H1 (cell line): ENCODE results near the gene SRPX2. TPM values are rescaled to one million over a fixed set of nuclear protein-coding genes. Genes with fewer than 3 reads are reported as not detected.

ENCODE experiments used
- CTCF ChIA-PET: fragments of 300-600 bp; sonication (Branson Sonifier 250); formaldehyde crosslinking; loops from one replicate; lab custom pipeline; 2021; ENCODE audit not compliant: partially characterized antibody; lab: Charles Lee
- POLR2A ChIA-PET: fragments of 300-600 bp; sonication (Branson Sonifier 250); formaldehyde crosslinking; loops from one replicate; lab custom pipeline; 2021; ENCODE audit warnings: inconsistent platforms; ENCODE audit not compliant: partially characterized antibody; lab: Charles Lee
- DNase-seq, 2 experiments: peaks; one replicate each; pipeline versions ENCODE4 v3.0.0 to v3.0.0-alpha.2; 2010 to 2022; ENCODE audit warnings: low spot score in 2 of 2, low read depth in 1 of 2, mixed read lengths in 1 of 2
- FAIRE-seq: peaks from 2 replicates; lab custom pipeline; 2011; peaks lifted over from hg19 to GRCh38; lab: Jason Lieb, UNC
- H2AFZ ChIP-seq: 2 replicates; pipeline ENCODE4 v1.8.1; 2012; ENCODE audit warnings: low read length, inconsistent platforms
- H2AK5ac ChIP-seq: 2 replicates; pipeline ENCODE4 v1.6.1; 2013; ENCODE audit warnings: low read depth, low read length
- H2BK120ac ChIP-seq: replicated peaks from 2 replicates; pipeline ENCODE3; 2013; ENCODE audit warnings: low read depth, low read length, inconsistent platforms
- H2BK12ac ChIP-seq: 2 replicates; pipeline ENCODE4 v1.6.1; 2013; ENCODE audit warnings: low read depth, low read length
- H2BK15ac ChIP-seq: 2 replicates; pipeline ENCODE4 v1.6.1; 2013; ENCODE audit warnings: low read length
- H2BK20ac ChIP-seq: 2 replicates; pipeline ENCODE4 v1.6.1; 2013; ENCODE audit warnings: low read length
- H2BK5ac ChIP-seq: 2 replicates; pipeline ENCODE4 v1.6.1; 2013; ENCODE audit warnings: low read depth, low read length
- H3K14ac ChIP-seq: 2 replicates; pipeline ENCODE4 v1.6.1; 2013; ENCODE audit warnings: inconsistent platforms; ENCODE audit not compliant: insufficient read length
- H3K18ac ChIP-seq: 2 replicates; pipeline ENCODE4 v1.6.1; 2013; ENCODE audit warnings: low read length; ENCODE audit errors: extremely low read depth
- H3K23ac ChIP-seq: 2 replicates; pipeline ENCODE4 v1.6.1; 2013; ENCODE audit warnings: inconsistent platforms; ENCODE audit not compliant: insufficient read length
- H3K23me2 ChIP-seq: 2 replicates; pipeline ENCODE4 v1.6.1; 2013; ENCODE audit warnings: low read depth, low read length
- H3K27ac ChIP-seq: 2 replicates; pipeline ENCODE4 v1.6.1; 2011; ENCODE audit warnings: low read depth, low read length, inconsistent platforms
- H3K27me3 ChIP-seq, 4 experiments: replicated peaks in 1 of 4; 1 replicate in 1 of 4; 2 replicates in 3 of 4; pipeline versions ENCODE4 v1.6.1 to v1.8.1; 2011 to 2013; ENCODE audit warnings: low read length in 3 of 4, mild to moderate bottlenecking in 3 of 4, inconsistent platforms in 2 of 4, mixed read lengths in 2 of 4, moderate library complexity in 1 of 4; ENCODE audit not compliant: control insufficient read depth in 3 of 4, insufficient read depth in 3 of 4; ENCODE audit errors: extremely low read depth in 1 of 4
- H3K36me3 ChIP-seq, 4 experiments: 2 replicates each; pipeline versions ENCODE4 v1.6.1 to v1.8.1; 2011 to 2013; ENCODE audit warnings: mild to moderate bottlenecking in 4 of 4, low read length in 3 of 4, moderate library complexity in 2 of 4, control low read depth in 1 of 4, inconsistent platforms in 1 of 4; ENCODE audit not compliant: insufficient read depth in 4 of 4, control insufficient read depth in 2 of 4
- H3K4ac ChIP-seq: replicated peaks from 2 replicates; pipeline ENCODE3; 2013; ENCODE audit warnings: low read length, low read depth, mixed read lengths, inconsistent platforms; ENCODE audit not compliant: insufficient read length
- H3K4me1 ChIP-seq, 4 experiments: replicated peaks in 1 of 4; 1 replicate in 1 of 4; 2 replicates in 3 of 4; pipeline versions ENCODE4 v1.6.1 to v1.8.1; 2011 to 2013; ENCODE audit warnings: low read length in 3 of 4, inconsistent platforms in 2 of 4, mixed read lengths in 1 of 4; ENCODE audit not compliant: insufficient read depth in 4 of 4, control insufficient read depth in 3 of 4
- H3K4me2 ChIP-seq, 2 experiments: 2 replicates each; pipeline versions ENCODE4 v1.6.1 to v1.8.1; 2011 to 2013; ENCODE audit warnings: low read depth in 2 of 2, low read length in 2 of 2, control low read depth in 1 of 2, inconsistent platforms in 1 of 2, mild to moderate bottlenecking in 1 of 2; ENCODE audit not compliant: insufficient read depth in 1 of 2
- H3K4me3 ChIP-seq, 4 experiments: fragments of 200-600, 300-600 bp in 1 of 4; sonication (generic), shearing (Covaris generic), sonication (Bioruptor Twin) in 1 of 4; 2 replicates each; pipeline versions ENCODE4 v1.5.1 to v1.8.1; 2011 to 2016; ENCODE audit warnings: low read length in 4 of 4, low read depth in 3 of 4, control low read depth in 2 of 4, inconsistent platforms in 2 of 4, mild to moderate bottlenecking in 2 of 4, mixed read lengths in 1 of 4, moderate library complexity in 1 of 4; ENCODE audit not compliant: insufficient read depth in 2 of 4; ENCODE audit errors: extremely low read depth in 1 of 4
- H3K56ac ChIP-seq: replicated peaks from 2 replicates; pipeline ENCODE3; 2013; ENCODE audit warnings: low read depth, mild to moderate bottlenecking, mixed read lengths, low read length, inconsistent platforms; ENCODE audit not compliant: insufficient read length
- H3K79me1 ChIP-seq: 2 replicates; pipeline ENCODE4 v1.6.1; 2013; ENCODE audit warnings: low read depth, low read length, control low read depth
- H3K79me2 ChIP-seq, 2 experiments: 2 replicates each; pipeline versions ENCODE4 v1.6.1 to v1.8.1; 2012 to 2013; ENCODE audit warnings: low read length in 2 of 2, mild to moderate bottlenecking in 2 of 2, inconsistent platforms in 1 of 2; ENCODE audit not compliant: insufficient read depth in 2 of 2, control insufficient read depth in 1 of 2
- H3K9ac ChIP-seq, 4 experiments: replicated peaks in 1 of 4; 1 replicate in 1 of 4; 2 replicates in 3 of 4; pipeline versions ENCODE4 v1.6.1 to v1.8.1; 2011 to 2013; ENCODE audit warnings: low read depth in 3 of 4, low read length in 3 of 4, control low read depth in 2 of 4, mild to moderate bottlenecking in 2 of 4, moderate library complexity in 2 of 4, inconsistent platforms in 1 of 4; ENCODE audit errors: extremely low read depth in 1 of 4
- H3K9me3 ChIP-seq, 2 experiments: 2 replicates each; pipeline versions ENCODE4 v1.6.1 to v1.8.1; 2012 to 2013; ENCODE audit warnings: mild to moderate bottlenecking in 2 of 2, moderate library complexity in 2 of 2, control low read depth in 1 of 2, inconsistent platforms in 1 of 2, low read depth in 1 of 2, low read length in 1 of 2, mixed read lengths in 1 of 2; ENCODE audit not compliant: insufficient read depth in 2 of 2
- H4K20me1 ChIP-seq, 2 experiments: replicated peaks in 1 of 2; 2 replicates each; pipeline versions ENCODE3 to v1.8.1; 2011 to 2013; ENCODE audit warnings: inconsistent platforms in 2 of 2, low read length in 2 of 2, mild to moderate bottlenecking in 1 of 2; ENCODE audit not compliant: insufficient read depth in 2 of 2, control insufficient read depth in 1 of 2
- H4K5ac ChIP-seq: 2 replicates; pipeline ENCODE4 v1.6.1; 2013; ENCODE audit warnings: low read length, low read depth, mixed read lengths, inconsistent platforms; ENCODE audit not compliant: insufficient read length
- H4K8ac ChIP-seq: 2 replicates; pipeline ENCODE4 v1.8.0; 2013; ENCODE audit warnings: mild to moderate bottlenecking, moderate library complexity, low read length, inconsistent platforms; ENCODE audit not compliant: insufficient read depth; ENCODE audit errors: extremely low read depth
- H4K91ac ChIP-seq: replicated peaks from 2 replicates; pipeline ENCODE3; 2013; ENCODE audit warnings: low read length, mixed read lengths, inconsistent platforms; ENCODE audit not compliant: insufficient read length
- PHF8 ChIP-seq: fragments of 200-600 bp; sonication (generic); conservative IDR thresholded peaks from 2 replicates; pipeline ENCODE4 v1.7.1; 2012; ENCODE audit warnings: low read depth, mild to moderate bottlenecking, inconsistent platforms, low read length, moderate library complexity
- RAD21 ChIP-seq, 2 experiments: IDR thresholded peaks in 1 of 2; conservative IDR thresholded peaks in 1 of 2; 2 replicates each; pipeline ENCODE4 v1.6.1; 2011; ENCODE audit warnings: low read depth in 2 of 2, low read length in 2 of 2, improper control_type of control experiment in 1 of 2, inconsistent platforms in 1 of 2, mild to moderate bottlenecking in 1 of 2, moderate library complexity in 1 of 2
- WGBS, 2 experiments: shearing (Covaris generic) in 1 of 2; methylation state at CpG; one replicate each; pipeline versions ENCODE4 v1.1.6 to v1.1.7; 2013 to 2015; ENCODE audit warnings: low lambda C conversion rate in 2 of 2, mixed read lengths in 2 of 2, inconsistent platforms in 1 of 2, low coverage in 1 of 2, missing lambda C conversion rate in 1 of 2; ENCODE audit not compliant: insufficient replicate concordance in 2 of 2, insufficient coverage in 1 of 2, insufficient read length in 1 of 2; ENCODE audit errors: extremely low coverage in 1 of 2, missing lambda C conversion rate in 1 of 2; 5-methylcytosine and 5-hydroxymethylcytosine counted together
- polyA plus RNA-seq, 7 experiments: library from polyadenylated mRNA; depleted of rRNA in 3 of 7; stranded (reverse) in 5 of 7; unstranded in 2 of 7; fragments of >200 nt in 5 of 7; fragments of 200-250 nt in 2 of 7; gene quantifications; 1 replicate in 5 of 7; 2 replicates in 1 of 7; 4 replicates in 1 of 7; pipeline versions ENCODE4 v1.2.1 to v1.2.3, GENCODE V29; 2011 to 2013; ENCODE audit warnings: missing spikeins in 2 of 7, mixed read lengths in 2 of 7
- total RNA-seq: library from RNA; stranded (reverse); fragmentation: NEBNext Ultra II Directional; extraction: Animal tissue kit (Norgen Biotek cat#: 25700); gene quantifications from 2 replicates; pipeline ENCODE4 v1.2.1, GENCODE V29; 2021

Gene SRPX2
- total and polyA plus RNA-seq, 2 of the 8 experiments (the other 6 are each of a cell fraction or from before 2014, with no cell fraction given) = not detected

DNA sequence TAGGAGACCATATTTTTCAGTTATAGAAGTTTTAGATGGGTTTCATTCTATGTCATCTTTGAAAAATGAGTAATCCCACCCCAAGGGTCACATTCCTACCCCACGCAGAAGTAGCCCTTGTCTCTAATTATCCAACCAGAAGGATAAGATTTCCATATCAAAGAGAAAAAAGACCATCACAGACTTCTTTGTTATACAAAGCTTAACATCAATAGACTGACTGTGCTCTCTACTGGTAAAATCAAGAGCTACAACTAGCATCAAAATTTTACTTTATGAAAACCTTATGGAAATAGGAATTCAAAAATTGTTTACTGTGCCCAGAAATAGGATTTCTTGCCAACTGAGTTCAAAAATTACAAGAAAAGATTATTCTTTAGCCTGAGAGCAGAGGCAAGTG lies 34.4 kb upstream of the SRPX2 start:
- Histone ChIP-seq H3K27me3 (no peaks in the 10 kb centered on the region), H2BK120ac (no peak overlapping the region), H4K91ac (no peak overlapping the region), H2AK5ac (no peak overlapping the region), H3K79me2 (no peaks in the 10 kb centered on the region), H4K20me1 (no peaks in the 10 kb centered on the region), H3K4me1 (peaks cover 0 to 5% (median 0%) of the 10 kb centered on the region in 4 experiments; a peak in 1 of 7 replicates), H2AFZ (no peak overlapping the region), H3K9ac (no peak overlapping the region), H3K18ac (no peak overlapping the region), H2BK5ac (no peak overlapping the region), H3K23me2 (no peaks in the 10 kb centered on the region), H2BK20ac (no peak overlapping the region), H2BK12ac (no peak overlapping the region), H3K79me1 (no peaks in the 10 kb centered on the region), H3K4me2 (peak overlapping the region; percentile 13 to 17; a peak in 2 of 4 replicates), H4K5ac (no peak overlapping the region), H3K56ac (no peak overlapping the region), H4K8ac (no peak overlapping the region), H3K14ac (no peak overlapping the region), H3K36me3 (no peaks in the 10 kb centered on the region), H3K27ac (no peak overlapping the region), H2BK15ac (no peak overlapping the region), H3K4ac (no peak overlapping the region), H3K4me3 (peak overlapping the region in 1 of 4 experiments; percentile 19; a peak in 1 of 8 replicates), H3K23ac (no peak overlapping the region), H3K9me3 (no peaks in the 10 kb centered on the region)
- WGBS, 2 experiments = 0% methylated on average over 1 of the region's 1 CpG; no CpG with 5 or more reads in 1 of the 2 experiments
- FAIRE-seq = no peak
- TF ChIP-seq RAD21 (IDR thresholded peaks at IDR 0.05 in 1 of 2, conservative IDR thresholded peaks at IDR 0.05 in 1 of 2; ENCODE audit: low read depth in 2 of 2, low read length in 2 of 2) (peak in 1 of 2 experiments; percentile 28; a peak in 3 of 4 replicates), PHF8 (no peak)
- no peak for DNase-seq
- ChIA-PET CTCF (interaction anchor here (0.6 to 1.8 kb wide), 10 partner anchors 9 to 185 kb away, joined by 3 to 10 read pairs (median 3); no protein-coding TSS in a partner anchor), POLR2A (interaction anchor here (0.6 to 1.3 kb wide), 2 partner anchors 21 to 27 kb away, joined by 3 to 7 read pairs; partner anchors contain the start of gene TSPAN6)
